ENCODE results near the gene METTL8. TPM values are rescaled to one million over a fixed set of nuclear protein-coding genes. Genes with fewer than 3 reads are reported as not detected.
A peak's percentile ranks its signal among the peaks of the same experiment; 100 is the strongest.

Gene METTL8
- total RNA-seq, 1 experiment from 2014 or later = 59.1 TPM

- TF ChIP-seq E2F1 (CRISPR knock-in tag; IDR thresholded peaks at IDR 0.05) = no peak
- no peak for TF ChIP-seq CDX4 (CRISPR knock-in tag; IDR thresholded peaks at IDR 0.05; ENCODE audit: borderline replicate concordance)
- TF ChIP-seq, protein P1, sequence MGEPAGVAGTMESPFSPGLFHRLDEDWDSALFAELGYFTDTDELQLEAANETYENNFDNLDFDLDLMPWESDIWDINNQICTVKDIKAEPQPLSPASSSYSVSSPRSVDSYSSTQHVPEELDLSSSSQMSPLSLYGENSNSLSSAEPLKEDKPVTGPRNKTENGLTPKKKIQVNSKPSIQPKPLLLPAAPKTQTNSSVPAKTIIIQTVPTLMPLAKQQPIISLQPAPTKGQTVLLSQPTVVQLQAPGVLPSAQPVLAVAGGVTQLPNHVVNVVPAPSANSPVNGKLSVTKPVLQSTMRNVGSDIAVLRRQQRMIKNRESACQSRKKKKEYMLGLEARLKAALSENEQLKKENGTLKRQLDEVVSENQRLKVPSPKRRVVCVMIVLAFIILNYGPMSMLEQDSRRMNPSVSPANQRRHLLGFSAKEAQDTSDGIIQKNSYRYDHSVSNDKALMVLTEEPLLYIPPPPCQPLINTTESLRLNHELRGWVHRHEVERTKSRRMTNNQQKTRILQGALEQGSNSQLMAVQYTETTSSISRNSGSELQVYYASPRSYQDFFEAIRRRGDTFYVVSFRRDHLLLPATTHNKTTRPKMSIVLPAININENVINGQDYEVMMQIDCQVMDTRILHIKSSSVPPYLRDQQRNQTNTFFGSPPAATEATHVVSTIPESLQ (CRISPR knock-in tag; IDR thresholded peaks at IDR 0.05) = no peak
- TF ChIP-seq, protein P2, sequence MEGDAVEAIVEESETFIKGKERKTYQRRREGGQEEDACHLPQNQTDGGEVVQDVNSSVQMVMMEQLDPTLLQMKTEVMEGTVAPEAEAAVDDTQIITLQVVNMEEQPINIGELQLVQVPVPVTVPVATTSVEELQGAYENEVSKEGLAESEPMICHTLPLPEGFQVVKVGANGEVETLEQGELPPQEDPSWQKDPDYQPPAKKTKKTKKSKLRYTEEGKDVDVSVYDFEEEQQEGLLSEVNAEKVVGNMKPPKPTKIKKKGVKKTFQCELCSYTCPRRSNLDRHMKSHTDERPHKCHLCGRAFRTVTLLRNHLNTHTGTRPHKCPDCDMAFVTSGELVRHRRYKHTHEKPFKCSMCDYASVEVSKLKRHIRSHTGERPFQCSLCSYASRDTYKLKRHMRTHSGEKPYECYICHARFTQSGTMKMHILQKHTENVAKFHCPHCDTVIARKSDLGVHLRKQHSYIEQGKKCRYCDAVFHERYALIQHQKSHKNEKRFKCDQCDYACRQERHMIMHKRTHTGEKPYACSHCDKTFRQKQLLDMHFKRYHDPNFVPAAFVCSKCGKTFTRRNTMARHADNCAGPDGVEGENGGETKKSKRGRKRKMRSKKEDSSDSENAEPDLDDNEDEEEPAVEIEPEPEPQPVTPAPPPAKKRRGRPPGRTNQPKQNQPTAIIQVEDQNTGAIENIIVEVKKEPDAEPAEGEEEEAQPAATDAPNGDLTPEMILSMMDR (IDR thresholded peaks at IDR 0.05) = no peak
- TF ChIP-seq, protein P3, sequence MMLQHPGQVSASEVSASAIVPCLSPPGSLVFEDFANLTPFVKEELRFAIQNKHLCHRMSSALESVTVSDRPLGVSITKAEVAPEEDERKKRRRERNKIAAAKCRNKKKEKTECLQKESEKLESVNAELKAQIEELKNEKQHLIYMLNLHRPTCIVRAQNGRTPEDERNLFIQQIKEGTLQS (CRISPR knock-in tag; conservative IDR thresholded peaks at IDR 0.05) = no peak
- TF ChIP-seq NFE2L1 (CRISPR knock-in tag; IDR thresholded peaks at IDR 0.05) = peak; percentile 53; the same call in 1 of the 2 replicates
- TF ChIP-seq, protein P4, sequence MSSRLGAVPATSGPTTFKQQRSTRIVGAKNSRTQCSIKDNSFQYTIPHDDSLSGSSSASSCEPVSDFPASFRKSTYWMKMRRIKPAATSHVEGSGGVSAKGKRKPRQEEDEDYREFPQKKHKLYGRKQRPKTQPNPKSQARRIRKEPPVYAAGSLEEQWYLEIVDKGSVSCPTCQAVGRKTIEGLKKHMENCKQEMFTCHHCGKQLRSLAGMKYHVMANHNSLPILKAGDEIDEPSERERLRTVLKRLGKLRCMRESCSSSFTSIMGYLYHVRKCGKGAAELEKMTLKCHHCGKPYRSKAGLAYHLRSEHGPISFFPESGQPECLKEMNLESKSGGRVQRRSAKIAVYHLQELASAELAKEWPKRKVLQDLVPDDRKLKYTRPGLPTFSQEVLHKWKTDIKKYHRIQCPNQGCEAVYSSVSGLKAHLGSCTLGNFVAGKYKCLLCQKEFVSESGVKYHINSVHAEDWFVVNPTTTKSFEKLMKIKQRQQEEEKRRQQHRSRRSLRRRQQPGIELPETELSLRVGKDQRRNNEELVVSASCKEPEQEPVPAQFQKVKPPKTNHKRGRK (CRISPR knock-in tag; IDR thresholded peaks at IDR 0.05; ENCODE audit: borderline replicate concordance) = no peak
- TF ChIP-seq ZNF416 (CRISPR knock-in tag; IDR thresholded peaks at IDR 0.05) = no peak
- TF ChIP-seq SOX15 (CRISPR knock-in tag; IDR thresholded peaks at IDR 0.05) = no peak
- TF ChIP-seq TCF7 (CRISPR knock-in tag; IDR thresholded peaks at IDR 0.05; ENCODE audit: low read depth) = no peak
- TF ChIP-seq ZNF281 (CRISPR knock-in tag; IDR thresholded peaks at IDR 0.05) = no peak
- peak; percentile 59; the same call in 1 of the 2 replicates for TF ChIP-seq FOXK1 (CRISPR knock-in tag; IDR thresholded peaks at IDR 0.05)
- TF ChIP-seq, protein P5, sequence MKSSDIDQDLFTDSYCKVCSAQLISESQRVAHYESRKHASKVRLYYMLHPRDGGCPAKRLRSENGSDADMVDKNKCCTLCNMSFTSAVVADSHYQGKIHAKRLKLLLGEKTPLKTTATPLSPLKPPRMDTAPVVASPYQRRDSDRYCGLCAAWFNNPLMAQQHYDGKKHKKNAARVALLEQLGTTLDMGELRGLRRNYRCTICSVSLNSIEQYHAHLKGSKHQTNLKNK (CRISPR knock-in tag; IDR thresholded peaks at IDR 0.05) = no peak
- TF ChIP-seq HMGA2 (CRISPR knock-in tag; IDR thresholded peaks at IDR 0.05) = no peak
- TF ChIP-seq EMX1 (CRISPR knock-in tag; IDR thresholded peaks at IDR 0.05) = no peak
- TF ChIP-seq, protein P6, sequence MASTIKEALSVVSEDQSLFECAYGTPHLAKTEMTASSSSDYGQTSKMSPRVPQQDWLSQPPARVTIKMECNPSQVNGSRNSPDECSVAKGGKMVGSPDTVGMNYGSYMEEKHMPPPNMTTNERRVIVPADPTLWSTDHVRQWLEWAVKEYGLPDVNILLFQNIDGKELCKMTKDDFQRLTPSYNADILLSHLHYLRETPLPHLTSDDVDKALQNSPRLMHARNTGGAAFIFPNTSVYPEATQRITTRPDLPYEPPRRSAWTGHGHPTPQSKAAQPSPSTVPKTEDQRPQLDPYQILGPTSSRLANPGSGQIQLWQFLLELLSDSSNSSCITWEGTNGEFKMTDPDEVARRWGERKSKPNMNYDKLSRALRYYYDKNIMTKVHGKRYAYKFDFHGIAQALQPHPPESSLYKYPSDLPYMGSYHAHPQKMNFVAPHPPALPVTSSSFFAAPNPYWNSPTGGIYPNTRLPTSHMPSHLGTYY (CRISPR knock-in tag; IDR thresholded peaks at IDR 0.05) = no peak
- TF ChIP-seq, protein P7, sequence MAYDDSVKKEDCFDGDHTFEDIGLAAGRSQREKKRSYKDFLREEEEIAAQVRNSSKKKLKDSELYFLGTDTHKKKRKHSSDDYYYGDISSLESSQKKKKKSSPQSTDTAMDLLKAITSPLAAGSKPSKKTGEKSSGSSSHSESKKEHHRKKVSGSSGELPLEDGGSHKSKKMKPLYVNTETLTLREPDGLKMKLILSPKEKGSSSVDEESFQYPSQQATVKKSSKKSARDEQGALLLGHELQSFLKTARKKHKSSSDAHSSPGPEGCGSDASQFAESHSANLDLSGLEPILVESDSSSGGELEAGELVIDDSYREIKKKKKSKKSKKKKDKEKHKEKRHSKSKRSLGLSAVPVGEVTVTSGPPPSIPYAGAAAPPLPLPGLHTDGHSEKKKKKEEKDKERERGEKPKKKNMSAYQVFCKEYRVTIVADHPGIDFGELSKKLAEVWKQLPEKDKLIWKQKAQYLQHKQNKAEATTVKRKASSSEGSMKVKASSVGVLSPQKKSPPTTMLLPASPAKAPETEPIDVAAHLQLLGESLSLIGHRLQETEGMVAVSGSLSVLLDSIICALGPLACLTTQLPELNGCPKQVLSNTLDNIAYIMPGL (CRISPR knock-in tag; IDR thresholded peaks at IDR 0.05) = no peak
- TF ChIP-seq ESRRA (CRISPR knock-in tag; IDR thresholded peaks at IDR 0.05; ENCODE audit: borderline replicate concordance) = no peak
- no peak for TF ChIP-seq TEAD1 (CRISPR knock-in tag; IDR thresholded peaks at IDR 0.05)
- peak; percentile 63; the same call in 1 of the 2 replicates for TF ChIP-seq ETV6 (CRISPR knock-in tag; IDR thresholded peaks at IDR 0.05)
- TF ChIP-seq, protein P8, sequence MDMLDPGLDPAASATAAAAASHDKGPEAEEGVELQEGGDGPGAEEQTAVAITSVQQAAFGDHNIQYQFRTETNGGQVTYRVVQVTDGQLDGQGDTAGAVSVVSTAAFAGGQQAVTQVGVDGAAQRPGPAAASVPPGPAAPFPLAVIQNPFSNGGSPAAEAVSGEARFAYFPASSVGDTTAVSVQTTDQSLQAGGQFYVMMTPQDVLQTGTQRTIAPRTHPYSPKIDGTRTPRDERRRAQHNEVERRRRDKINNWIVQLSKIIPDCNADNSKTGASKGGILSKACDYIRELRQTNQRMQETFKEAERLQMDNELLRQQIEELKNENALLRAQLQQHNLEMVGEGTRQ (CRISPR knock-in tag; IDR thresholded peaks at IDR 0.05) = no peak
- TF ChIP-seq ZBTB43 (CRISPR knock-in tag; IDR thresholded peaks at IDR 0.05) = peak; percentile 59; the same call in 1 of the 2 replicates
- TF ChIP-seq RELA (CRISPR knock-in tag; IDR thresholded peaks at IDR 0.05; ENCODE audit: borderline replicate concordance) = no peak
Observed at GRCh38 chr2:171316220-171316619, 117.6 kb downstream of the METTL8 start (continued).

All from WTC11 (cell line).